Measurements from ENCODE around the gene SNTG2.

The SNTG2 gene

DNA sequence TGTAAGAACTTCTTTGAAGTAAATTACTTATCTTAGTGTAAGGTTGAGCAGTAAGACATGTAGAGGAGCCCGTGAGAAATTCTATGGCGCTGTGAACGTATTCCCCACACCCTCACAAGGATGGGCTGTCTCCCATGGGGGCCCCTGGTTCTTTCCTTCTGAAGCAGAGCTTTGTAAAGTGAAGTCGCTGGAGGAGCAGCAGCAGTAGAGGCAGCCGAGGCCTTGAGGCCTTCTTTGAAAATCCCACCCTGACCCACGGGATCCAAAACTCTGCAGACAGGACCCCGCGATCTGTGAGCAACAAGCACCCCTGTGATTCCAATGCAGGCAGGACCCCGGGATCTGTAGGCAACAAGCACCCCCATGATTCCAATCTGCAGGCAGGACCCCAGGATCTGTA is 23.8 kb upstream of the SNTG2 start:
- DNase-seq (ENCODE audit: low read depth): no peak

DNA sequence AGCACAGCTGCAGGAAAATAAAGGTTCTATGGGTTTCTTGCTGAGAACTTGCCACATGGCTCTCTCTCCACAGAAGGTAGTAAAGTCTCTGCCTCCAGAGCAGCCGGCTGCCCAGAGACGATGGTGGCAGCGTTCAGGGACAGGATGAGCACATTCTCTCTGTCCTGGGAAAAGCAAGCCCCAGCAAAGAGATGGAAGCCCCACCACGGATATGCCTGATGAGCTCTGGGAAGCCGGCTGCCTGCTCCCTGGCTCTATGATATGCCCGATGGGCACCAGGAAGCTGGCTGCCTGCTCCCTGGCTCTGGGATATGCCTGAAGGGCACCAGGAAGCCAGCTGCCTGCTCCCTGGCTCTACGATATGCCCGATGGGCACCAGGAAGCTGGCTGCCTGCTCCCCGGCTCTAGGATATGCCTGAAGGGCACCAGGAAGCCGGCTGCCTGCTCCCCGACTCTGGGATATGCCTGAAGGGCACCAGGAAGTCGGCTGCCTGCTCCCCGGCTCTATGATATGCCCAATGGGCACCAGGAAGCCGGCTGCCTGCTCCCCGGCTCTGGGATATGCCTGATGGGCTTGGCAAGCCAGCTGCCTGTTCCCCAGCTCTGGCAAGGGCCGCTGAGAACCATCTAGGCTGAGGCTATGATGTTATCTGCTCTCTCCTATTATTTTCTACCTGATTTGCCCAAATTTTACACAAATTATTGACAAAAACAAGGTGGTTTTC is 21.5 kb upstream of the SNTG2 start:
- DNase-seq (ENCODE audit: low read depth): no peak

DNA sequence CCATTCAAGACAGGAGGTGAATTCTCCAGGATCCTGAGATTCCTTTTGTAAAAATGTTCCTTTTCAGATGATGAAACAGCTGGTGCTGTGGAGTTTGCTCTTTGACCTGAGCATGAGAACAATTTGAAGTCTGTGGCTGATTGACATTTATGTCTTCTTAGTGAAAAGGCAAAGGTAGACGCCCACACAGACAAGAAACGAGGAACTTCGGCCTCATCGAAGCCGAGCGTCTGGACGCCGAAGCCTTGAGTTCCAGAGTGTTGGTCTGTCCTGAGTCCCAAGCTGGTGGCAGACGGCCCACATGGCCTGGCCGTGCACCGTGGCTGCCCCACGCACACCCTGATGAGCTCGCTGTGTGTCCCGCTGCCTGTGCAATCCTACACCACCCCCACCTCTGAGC is 20.7 kb upstream of the SNTG2 start:
- DNase-seq (ENCODE audit: low read depth): no peak

DNA sequence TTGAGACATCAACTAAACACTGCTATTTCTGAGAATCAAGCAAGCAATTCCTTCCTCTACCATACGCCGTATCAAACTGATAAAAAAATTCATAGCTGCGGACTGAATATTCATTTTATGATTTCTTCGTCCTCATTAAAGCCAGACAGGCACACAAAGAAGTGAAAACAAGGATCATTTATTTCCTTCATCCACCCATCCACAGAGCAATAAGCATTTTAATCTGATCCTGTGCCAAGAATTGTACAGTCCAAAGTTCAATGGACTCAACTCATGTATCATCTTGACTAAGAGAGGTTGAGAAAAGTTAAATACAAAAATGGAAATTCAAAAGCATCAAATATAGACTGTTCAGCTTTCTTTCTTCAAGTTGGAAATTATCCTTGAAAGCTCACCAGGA is 19.7 kb upstream of the SNTG2 start:
- DNase-seq (ENCODE audit: low read depth): no peak

DNA sequence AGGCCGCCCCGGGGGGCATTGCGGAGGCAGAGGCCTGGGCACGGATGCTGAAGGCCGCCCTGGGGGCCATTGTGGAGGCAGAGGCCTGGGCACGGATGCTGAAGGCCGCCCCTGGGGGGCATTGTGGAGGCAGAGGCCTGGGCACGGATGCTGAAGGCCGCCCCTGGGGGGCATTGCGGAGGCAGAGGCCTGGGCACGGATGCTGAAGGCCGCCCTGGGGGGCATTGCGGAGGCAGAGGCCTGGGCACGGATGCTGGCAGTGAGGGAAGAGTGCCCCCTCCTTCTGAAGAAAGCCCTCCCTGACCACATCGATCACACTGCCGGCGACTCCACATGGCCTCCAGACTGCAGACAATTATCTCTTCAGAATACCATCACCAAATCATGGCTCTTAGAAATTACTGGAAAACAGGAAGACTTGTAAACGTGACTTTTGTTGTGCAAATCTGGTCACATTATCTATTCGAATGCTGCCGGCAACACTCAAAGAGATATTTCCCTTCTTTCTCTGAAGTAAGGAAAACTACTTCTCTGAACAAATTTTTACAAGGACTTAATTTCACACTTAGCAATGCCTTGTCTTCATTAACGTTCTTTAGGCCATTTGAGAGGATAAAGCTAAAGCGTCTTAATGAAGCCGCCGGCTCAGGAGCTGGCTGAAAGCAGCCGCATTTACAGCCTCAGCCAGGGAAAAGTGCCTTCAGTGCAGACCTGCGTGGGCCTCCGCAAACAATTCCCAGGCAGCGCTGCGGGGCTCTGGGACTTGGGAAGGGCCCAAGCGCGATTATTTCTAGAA is 18.1 kb upstream of the SNTG2 start:
- DNase-seq (ENCODE audit: low read depth): no peak

DNA sequence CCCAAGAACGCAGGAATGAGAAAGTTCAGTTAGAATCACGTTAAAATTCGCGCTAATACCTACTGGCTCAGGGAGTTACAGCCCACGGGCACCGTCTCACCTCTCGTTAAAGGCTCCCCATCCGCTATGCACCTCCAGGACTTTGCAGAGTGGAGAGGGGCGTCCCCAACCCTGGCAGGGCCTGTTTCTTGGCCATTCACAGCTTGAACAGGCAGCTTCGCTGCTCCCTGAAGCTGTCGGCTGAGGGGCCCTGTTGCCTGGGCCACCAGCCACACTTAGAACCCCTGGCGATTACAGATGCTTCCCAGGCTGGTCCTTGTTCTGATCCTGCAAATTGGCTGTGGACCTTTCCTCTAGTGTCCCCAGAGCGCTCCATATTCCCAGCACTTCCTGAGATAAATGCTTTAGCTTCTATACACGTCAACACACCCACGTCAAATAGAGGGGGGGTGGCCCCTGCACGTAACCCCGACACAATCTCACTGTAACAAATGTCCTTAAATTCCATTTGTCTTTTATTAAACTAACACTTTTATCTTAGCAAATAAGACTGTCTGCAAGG is 16.8 kb upstream of the SNTG2 start:
- no peak for DNase-seq (ENCODE audit: low read depth)

DNA sequence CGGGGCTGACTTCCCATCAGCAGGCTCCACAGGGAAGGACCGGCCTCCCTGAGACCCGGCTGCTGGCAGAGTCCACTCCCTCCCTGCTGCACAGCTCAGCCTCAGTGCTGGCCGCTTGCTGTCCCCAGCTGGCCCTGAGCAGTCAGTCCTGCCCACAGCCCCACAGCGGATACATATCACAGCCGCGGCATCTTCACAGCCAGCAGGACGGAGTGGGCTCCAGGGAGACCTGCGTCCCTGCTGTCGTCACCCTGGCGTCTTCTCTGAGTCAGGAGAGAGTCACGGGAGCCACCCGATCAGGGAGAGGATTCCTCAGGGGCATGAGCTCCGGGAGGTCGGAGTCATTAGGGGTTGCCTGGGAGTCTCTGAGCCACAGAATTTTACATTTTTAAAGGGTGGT is 13.1 kb upstream of the SNTG2 start:
- DNase-seq (ENCODE audit: low read depth): no peak

DNA sequence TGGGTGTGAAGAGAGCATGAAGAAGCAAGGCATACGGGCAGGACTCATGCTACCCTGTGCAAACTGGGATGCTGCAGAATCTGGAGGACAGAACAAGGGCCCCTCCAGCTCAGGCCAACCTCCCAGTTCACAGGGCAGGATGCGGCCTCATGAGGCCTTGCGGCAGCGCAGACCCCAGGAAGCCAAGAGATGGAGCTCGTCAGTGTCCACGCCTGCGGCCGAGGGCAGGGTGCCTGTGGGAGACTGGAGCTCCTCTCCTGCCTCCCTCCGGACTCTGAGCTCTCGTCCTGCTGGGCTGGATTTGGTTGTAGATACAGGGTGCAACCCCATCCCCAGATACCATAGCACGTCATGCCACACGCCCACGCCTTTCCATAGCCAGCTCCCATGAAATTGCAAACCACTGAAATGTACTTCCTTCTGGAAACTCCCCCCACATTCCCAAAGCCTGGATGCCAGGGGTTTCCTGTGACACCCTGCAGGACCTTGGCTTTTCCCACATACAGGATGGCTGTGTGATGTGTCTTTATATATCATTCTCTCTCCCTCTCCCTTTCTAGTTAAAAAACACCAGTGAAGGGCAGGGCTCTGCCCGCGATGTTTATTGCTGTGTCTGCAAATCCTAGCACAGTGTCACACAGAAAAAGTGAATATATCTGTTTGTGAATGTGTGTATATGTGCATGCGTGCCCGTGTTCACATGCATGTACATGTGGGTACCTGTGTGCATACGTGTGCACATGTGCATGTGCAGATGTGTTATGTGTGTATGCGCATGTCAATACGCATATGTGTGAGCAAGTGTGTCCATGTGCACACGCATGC is 12.3 kb upstream of the SNTG2 start:
- DNase-seq (ENCODE audit: low read depth): no peak

DNA sequence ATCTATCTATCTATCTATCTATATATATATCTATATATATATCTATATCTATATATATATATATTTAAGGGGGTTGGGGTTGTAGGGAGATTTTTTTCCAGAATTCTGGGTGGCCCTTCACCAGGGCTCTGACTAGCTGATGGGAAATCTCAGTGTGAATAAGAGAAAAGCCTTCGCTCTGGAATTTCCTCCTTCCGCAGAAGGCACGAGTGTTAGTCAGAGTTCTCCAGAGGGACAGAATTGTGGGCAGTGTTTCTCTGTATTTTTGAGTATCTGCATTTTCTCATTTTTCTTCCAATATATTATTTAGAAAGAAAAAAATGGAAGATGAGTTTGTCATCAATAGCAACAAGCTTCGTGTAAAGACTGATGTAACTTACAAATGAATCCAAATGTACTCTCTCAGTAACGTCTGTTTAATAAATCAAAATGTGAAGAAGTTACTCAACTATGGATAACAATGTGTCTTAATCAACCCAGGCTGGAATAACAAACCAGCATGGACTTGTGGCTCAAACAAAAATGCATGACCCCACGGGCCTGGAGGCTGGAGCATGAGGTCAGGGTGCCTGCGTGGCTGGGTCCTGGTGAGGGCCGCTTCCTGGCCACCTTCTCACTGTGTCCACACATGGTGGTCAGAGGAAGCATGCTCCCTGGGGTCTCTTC is 10.6 kb upstream of the SNTG2 start:
- no peak for DNase-seq (ENCODE audit: low read depth)

DNA sequence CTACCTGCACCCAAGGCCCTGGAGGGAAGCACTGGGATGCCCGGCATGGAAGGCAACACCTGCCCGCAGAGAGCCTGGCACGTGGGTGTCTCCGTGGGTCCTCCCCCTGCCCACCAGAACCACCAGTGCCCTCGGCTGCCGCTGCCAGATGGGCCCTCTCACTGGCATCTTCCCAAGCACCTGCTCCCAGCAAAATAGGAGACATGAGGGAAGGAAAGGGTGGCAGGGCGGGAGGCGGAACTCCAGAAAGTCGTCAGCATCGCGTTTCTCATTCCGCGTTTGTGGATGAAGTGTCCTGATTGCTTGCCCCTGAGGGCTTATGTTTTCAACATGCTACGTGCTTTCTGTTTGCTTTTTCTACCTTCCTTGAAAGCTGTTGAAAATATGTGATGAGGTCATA is 8.8 kb upstream of the SNTG2 start:
- DNase-seq (ENCODE audit: low read depth): no peak

DNA sequence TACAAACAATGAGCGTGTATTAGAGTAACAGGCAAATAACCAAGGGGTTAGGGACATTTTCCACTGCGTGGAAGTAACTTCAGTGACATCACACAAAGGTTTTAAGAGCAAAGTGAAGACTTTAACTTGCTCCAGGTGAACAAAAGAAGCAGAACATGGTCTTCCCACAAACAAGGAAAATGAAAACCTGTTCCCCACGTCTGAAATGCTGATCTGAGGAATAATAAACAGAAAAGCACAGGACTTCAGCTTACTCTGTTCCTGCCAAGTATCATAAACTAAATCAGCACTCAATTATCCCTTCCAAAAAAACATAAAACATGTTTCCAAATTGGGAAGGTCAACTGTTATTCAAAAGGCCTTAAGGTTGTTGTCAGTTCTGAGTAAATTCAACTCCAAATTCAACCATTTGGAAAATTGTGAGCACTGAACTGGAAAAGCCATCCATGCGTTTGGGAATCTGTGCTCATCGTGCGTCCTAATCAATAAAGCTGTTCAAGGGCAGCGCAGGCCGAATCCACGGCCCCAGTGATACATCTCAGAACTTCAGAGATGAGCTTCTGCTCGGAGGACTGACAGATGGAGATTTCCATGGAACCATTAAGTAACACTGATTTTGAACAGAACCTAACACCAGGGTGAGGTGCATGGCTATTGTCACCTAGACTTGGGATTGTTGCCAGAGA is 7.7 kb upstream of the SNTG2 start:
- no peak for DNase-seq (ENCODE audit: low read depth)

DNA sequence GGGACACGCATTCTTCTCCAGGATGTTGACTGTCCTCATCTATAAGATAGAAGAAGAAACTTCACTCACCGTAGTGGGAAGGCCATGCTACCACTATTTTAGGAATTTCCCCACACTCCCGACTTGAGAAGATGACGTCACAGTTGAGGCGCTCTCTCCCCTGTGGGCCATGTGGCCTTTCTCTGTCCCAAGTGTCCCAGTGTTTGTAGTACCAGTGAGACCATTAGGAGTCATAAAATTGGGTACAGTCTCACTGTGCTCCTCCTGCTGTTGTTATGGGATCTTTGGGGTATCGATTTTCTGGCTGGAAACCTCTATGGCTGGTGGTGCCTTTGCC is 7.2 kb upstream of the SNTG2 start:
- no peak for DNase-seq (ENCODE audit: low read depth)

DNA sequence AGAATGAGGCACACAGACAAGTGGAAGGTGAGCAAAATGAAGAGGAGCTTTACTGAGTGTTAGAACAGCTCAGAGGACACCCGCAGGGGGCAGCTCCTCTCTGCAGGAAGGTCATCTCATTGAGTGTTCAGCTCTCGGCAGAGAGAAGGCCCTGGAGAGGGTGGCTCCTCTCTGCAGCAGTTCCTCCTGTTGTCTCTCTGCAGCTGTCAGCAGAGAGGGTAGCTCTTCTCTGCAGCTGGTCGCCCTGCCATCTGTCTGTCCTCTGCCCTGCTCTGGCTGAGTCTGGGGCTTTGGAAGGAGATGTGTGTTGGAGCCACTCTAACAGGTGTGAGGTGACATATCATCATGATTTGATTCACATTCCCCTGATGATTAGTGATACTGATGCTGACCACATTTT is 6.8 kb upstream of the SNTG2 start:
- no peak for DNase-seq (ENCODE audit: low read depth)

DNA sequence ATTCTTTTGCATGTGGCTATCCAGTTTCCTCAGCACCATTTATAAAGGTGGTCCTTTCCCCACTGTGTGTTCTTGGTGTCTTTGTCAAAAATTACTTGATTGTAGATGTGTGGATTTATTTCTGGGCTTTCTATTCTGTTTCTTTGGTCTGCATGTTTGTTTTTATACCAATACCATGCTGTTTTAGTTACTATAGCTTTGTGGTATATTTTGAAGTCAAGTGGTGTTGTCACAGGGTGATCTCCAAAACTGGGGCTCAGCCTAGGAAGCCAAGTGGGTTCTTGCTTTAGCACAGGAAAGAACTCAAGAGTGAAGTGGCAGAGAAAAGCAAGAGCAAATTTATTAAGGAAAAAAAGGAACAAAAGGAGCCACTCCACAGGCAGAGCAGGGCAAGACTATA is 6.0 kb upstream of the SNTG2 start:
- no peak for DNase-seq (ENCODE audit: low read depth)

DNA sequence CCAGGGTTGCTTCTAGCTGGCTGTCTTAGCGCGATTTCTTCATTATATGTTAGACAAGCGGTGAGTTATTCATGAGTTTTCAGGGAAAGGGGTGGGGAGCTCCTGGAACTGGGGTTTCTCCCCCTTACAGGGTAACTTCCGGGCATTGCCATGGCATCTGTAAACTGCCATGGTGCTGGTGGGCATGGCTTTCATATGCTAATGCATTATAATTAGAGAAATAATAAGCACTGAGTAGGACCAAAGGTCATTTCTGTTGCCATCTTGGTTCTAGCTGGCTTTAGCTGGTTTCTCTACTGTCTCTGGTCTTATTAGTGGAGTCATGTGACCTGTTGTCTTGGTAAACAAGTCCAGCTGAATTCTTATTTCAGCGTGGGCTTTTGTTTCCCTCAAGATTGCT is 5.5 kb upstream of the SNTG2 start:
- DNase-seq (ENCODE audit: low read depth): no peak

DNA sequence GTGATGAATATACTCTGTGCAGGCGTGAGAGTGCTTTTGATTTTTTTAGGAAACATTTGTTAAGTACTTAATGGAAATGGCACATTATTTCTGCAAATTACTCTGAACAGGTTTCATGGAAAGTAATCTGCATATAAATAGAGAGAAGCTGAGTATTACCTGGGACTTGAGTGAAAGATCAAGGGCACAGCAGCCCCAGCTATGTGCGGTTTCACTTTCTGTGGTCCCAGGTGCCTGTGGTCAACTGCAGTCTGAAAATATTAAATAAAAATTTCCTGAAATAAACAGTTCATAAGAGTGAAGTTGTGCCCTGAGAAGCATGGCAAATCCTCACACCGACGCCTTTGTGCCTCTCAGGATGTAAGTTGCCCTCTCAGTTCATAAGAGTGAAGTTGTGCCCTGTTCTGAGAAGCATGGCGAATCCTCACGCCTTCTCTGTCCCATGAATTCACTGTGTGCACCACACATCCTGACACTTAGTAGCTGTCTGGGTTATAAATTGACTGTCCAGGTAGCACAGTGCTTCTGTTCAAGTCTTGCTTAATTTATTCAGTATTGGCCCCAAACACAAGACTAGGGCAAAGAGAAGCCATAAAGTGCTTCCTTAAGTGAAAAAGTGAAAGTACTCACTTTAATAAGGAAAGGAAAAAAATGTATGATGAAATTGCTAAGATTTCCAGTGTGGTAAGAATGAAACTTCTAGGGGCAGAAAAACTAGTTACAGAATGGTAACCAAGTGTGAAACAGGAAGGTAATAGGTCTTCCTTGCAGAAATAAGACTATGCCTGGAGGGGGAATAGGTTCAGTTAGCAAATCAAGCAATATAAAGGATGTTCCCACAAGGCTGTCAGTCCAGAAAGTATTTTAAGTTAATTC is 4.3 kb upstream of the SNTG2 start:
- DNase-seq (ENCODE audit: low read depth): no peak

DNA sequence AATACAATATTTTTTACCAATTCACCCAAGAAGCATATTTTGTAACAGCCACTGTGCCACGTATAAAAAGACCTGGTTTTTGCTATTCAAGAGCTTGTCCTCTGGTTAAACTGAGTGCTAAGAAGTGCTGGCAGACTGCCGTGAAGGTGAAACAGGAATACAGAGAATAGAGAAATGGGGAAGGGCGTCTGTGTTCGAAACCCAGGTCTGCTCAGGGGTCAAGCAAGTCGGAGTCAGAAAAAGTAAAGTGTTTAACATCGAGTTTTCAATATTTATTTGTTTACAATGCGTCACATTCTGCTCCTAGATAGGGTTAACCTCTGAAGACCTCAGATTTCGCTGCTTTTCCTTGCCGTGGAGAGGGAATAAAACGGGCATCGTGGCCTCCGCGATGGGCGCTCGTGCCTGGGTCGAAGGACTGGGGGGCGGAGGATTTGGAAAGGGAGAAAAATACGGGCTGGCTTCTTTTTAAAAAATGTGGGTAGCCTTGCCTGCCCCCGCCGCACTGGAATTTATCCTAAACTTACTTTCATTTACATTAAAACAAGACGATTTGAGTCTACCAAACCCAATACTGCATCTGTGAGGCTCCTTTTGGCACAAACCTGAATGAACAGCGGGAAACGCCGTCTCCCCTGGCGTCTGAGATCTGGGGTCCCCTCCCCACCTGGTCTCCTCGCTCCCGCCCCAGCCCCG is 1.1 kb upstream of the SNTG2 start:
- DNase-seq (ENCODE audit: low read depth): no peak

DNA sequence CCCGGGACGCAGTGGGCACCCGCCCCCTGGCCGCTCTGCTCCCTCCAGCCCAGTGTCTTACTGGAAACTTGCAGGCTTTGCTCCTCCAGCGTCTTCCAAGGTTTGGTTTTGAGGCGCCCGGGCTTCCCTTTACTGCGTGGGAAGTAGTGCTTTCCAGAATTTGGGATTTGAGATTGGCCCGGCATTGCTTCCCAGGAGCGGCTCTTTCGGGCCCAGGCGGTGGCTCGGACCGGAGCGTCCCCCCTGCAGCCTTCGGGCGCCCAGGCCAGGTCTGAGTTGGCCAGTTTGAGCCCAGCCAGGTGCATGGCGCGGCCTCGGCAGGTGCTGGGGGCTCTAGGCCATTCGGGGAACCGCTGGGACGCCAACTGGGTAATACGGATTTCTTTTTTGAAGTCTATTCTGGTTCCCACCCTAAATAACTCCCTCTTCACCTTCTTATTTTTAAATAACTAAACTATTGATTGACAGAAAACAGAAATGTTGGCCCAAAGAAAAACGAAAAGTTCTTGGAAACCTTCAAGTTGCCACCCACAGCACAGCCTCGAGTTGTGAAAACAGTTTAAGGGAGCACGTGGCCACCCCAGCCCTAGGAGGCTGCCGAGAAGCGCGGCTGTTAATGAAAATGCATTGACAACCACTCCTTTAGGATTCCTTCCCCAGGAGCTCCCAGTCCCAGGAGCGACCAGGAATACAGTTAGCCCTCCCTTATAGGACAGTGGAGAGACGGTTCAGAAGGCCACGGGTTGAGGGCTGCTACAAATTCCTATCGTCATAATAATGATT is 766 bp downstream of the SNTG2 start:
- no peak for DNase-seq (ENCODE audit: low read depth)

DNA sequence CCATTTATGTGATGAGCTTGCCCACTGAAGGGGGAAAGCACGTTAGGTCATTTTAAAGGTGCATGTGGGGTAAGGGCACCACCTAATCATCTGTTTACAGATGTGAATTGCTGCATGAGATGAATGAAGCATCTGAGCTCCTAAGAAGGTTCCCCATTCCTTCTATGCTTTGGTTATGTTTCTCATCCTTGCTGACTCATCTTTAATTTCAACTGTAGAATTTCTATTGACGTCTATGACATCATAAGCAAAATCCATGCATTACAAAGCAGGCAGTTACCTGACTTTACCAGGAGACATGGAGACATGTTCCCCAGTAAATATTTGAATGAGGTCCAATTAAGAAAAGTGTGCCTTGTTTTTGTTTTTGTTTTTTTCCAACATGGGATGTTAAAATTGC is 2.8 kb downstream of the SNTG2 start:
- DNase-seq (ENCODE audit: low read depth): no peak
